ENCODE results near the gene PTGDS. TPM values are rescaled to one million over a fixed set of nuclear protein-coding genes. Genes with fewer than 3 reads are reported as not detected.
A peak's percentile ranks its signal among the peaks of the same experiment; 100 is the strongest.

The PTGDS gene
- total RNA-seq, 1 experiment from 2014 or later: not detected

- Mint-ChIP-seq H3K9me3 (ENCODE audit: unreplicated experiment) (peaks cover 12% of the 10 kb centered on the region), H3K27ac (ENCODE audit: unreplicated experiment) (peak overlapping the region; percentile 35), H3K27me3 (ENCODE audit: insufficient read depth, unreplicated experiment) (no peaks in the 10 kb centered on the region), H3K4me1 (ENCODE audit: low read depth, unreplicated experiment) (no peaks in the 10 kb centered on the region), H3K4me3 (ENCODE audit: unreplicated experiment) (no peak overlapping the region), H3K36me3 (ENCODE audit: insufficient read depth, unreplicated experiment) (peaks cover 6% of the 10 kb centered on the region)
- no peak for DNase-seq
- no peak overlapping the region for H3K4me3 ChIP-seq (ENCODE audit: low read depth, low read length)
- no peaks in the 10 kb centered on the region for H3K36me3 ChIP-seq (ENCODE audit: control insufficient read depth, insufficient read depth, low read length)
- H3K27me3 ChIP-seq (replicated peaks; ENCODE audit: control insufficient read depth, insufficient read depth, low read length): no peaks in the 10 kb centered on the region
- ChIA-PET CTCF (interaction anchor here (0.6 kb wide), 6 partner anchors 11 to 622 kb away, joined by 3 to 5 read pairs (median 4); no protein-coding TSS in a partner anchor), POLR2A (no interaction called here)
- TF ChIP-seq CTCF (IDR thresholded peaks at IDR 0.05; ENCODE audit: insufficient read depth in 1 of 2, low read depth in 1 of 2, low read length in 1 of 2, severe bottlenecking in 1 of 2, unreplicated experiment in 1 of 2): no peak
- no peaks in the 10 kb centered on the region for H3K9me3 ChIP-seq
- BruUV-seq (replicated peaks): no TSS peak
- intact Hi-C loops (cut with micrococcal nuclease; ENCODE audit: unreplicated experiment): no loop called here
- H3K4me1 ChIP-seq: peaks cover 18% of the 10 kb centered on the region
Observed at GRCh38 chr9:136960212-136960937, 16.9 kb upstream of the PTGDS start.

- ChIA-PET POLR2A (no interaction called here), CTCF (no interaction called here)
- no peaks in the 10 kb centered on the region for H3K27me3 ChIP-seq (replicated peaks; ENCODE audit: control insufficient read depth, insufficient read depth, low read length)
- H3K4me1 Mint-ChIP-seq (ENCODE audit: low read depth, unreplicated experiment): no peaks in the 10 kb centered on the region
- H3K4me3 ChIP-seq (ENCODE audit: low read depth, low read length): no peak overlapping the region
- TF ChIP-seq CTCF (IDR thresholded peaks at IDR 0.05; ENCODE audit: insufficient read depth in 1 of 2, low read depth in 1 of 2, low read length in 1 of 2, severe bottlenecking in 1 of 2, unreplicated experiment in 1 of 2): no peak
- no peak overlapping the region for H3K27ac Mint-ChIP-seq (ENCODE audit: unreplicated experiment)
- no peaks in the 10 kb centered on the region for H3K36me3 ChIP-seq (ENCODE audit: control insufficient read depth, insufficient read depth, low read length)
- H3K27me3 Mint-ChIP-seq (ENCODE audit: insufficient read depth, unreplicated experiment): no peaks in the 10 kb centered on the region
- BruUV-seq (replicated peaks): no TSS peak
- H3K4me1 ChIP-seq: peaks cover 18% of the 10 kb centered on the region
- DNase-seq: no peak
- H3K36me3 Mint-ChIP-seq (ENCODE audit: insufficient read depth, unreplicated experiment): peaks cover 10% of the 10 kb centered on the region
- intact Hi-C loops (cut with micrococcal nuclease; ENCODE audit: unreplicated experiment): no loop called here
- H3K4me3 Mint-ChIP-seq (ENCODE audit: unreplicated experiment): no peak overlapping the region
- H3K9me3 Mint-ChIP-seq (ENCODE audit: unreplicated experiment): peaks cover 12% of the 10 kb centered on the region
- H3K9me3 ChIP-seq: no peaks in the 10 kb centered on the region
Observed at GRCh38 chr9:136960938-136961275, 16.4 kb upstream of the PTGDS start.

GRCh38 chr9:136961279-136962065 is 15.8 kb upstream of the PTGDS start:
- Mint-ChIP-seq H3K27ac (ENCODE audit: unreplicated experiment) (no peak overlapping the region), H3K36me3 (ENCODE audit: insufficient read depth, unreplicated experiment) (peaks cover 11% of the 10 kb centered on the region), H3K9me3 (ENCODE audit: unreplicated experiment) (peaks cover 7% of the 10 kb centered on the region), H3K4me1 (ENCODE audit: low read depth, unreplicated experiment) (no peaks in the 10 kb centered on the region), H3K27me3 (ENCODE audit: insufficient read depth, unreplicated experiment) (no peaks in the 10 kb centered on the region), H3K4me3 (ENCODE audit: unreplicated experiment) (no peak overlapping the region)
- BruUV-seq (replicated peaks): no TSS peak
- peaks cover 18% of the 10 kb centered on the region for H3K4me1 ChIP-seq
- TF ChIP-seq CTCF (IDR thresholded peaks at IDR 0.05; ENCODE audit: insufficient read depth in 1 of 2, low read depth in 1 of 2, low read length in 1 of 2, severe bottlenecking in 1 of 2, unreplicated experiment in 1 of 2): no peak
- no peaks in the 10 kb centered on the region for H3K27me3 ChIP-seq (replicated peaks; ENCODE audit: control insufficient read depth, insufficient read depth, low read length)
- ChIA-PET CTCF (no interaction called here), POLR2A (no interaction called here)
- no peaks in the 10 kb centered on the region for H3K9me3 ChIP-seq
- H3K4me3 ChIP-seq (ENCODE audit: low read depth, low read length): no peak overlapping the region
- DNase-seq: no peak
- H3K36me3 ChIP-seq (ENCODE audit: control insufficient read depth, insufficient read depth, low read length): no peaks in the 10 kb centered on the region
- intact Hi-C loops (cut with micrococcal nuclease; ENCODE audit: unreplicated experiment): no loop called here

Measured in Caco-2 (cell line).